ENCODE results near the gene ARL5A. TPM values are rescaled to one million over a fixed set of nuclear protein-coding genes. Genes with fewer than 3 reads are reported as not detected.
A peak's percentile ranks its signal among the peaks of the same experiment; 100 is the strongest.
"Not testable (repeated sequence)": the region's sequence is repeated elsewhere in the genome, so short reads cannot be mapped to it uniquely, and the experiment has no call there.

The ARL5A gene, protein sequence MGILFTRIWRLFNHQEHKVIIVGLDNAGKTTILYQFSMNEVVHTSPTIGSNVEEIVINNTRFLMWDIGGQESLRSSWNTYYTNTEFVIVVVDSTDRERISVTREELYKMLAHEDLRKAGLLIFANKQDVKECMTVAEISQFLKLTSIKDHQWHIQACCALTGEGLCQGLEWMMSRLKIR
- 10 to 100 TPM; 44.2 to 63.5 (median 55.0) TPM for total RNA-seq

DNA sequence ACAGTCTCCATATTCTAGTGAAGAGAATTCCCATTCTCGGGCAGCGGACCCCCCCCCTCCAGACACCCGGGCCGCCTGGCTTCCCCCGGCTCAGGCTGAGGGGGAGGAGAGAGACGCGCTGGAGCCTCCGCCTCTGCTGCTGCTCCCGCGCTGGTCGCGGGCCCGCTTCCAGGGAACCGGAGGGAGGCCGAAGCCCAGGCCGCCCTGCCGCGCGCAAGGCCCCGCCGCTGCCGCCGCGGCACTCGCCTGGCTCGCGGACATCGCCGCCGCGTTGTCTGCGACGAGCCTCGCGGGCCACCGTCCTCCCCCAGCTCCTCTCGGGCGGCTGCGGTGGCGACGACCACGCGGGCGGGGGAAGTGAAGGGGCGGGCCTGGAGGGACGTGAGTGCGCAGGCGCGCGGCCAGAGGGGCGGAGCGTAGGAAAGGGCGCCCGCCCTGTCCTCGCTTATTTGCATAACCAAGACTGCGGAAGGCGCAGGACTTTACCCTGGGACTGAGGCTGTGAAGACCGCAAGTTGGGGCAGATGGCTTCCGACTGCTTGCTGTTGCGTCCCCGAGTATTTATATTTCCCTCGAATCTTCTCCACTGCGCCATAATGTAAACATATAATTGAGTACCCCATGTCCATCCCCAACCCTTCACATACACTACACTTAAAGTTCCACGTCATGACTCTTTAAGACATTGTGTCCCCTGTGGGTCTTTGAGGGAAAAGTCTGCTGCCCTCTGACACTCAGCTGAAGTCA, at the start of gene ARL5A:
Gene ARL5A, minus strand, starts transcription at position 279 of the 747 bp plus-strand sequence. Its CDS starts 245 bp downstream, at position 34.
- peak; percentile 77 for DNase-seq (ENCODE audit: low spot score)
- ATAC-seq (ENCODE audit: low FRiP score) = peak; percentile 98
- TF ChIP-seq, protein P1, sequence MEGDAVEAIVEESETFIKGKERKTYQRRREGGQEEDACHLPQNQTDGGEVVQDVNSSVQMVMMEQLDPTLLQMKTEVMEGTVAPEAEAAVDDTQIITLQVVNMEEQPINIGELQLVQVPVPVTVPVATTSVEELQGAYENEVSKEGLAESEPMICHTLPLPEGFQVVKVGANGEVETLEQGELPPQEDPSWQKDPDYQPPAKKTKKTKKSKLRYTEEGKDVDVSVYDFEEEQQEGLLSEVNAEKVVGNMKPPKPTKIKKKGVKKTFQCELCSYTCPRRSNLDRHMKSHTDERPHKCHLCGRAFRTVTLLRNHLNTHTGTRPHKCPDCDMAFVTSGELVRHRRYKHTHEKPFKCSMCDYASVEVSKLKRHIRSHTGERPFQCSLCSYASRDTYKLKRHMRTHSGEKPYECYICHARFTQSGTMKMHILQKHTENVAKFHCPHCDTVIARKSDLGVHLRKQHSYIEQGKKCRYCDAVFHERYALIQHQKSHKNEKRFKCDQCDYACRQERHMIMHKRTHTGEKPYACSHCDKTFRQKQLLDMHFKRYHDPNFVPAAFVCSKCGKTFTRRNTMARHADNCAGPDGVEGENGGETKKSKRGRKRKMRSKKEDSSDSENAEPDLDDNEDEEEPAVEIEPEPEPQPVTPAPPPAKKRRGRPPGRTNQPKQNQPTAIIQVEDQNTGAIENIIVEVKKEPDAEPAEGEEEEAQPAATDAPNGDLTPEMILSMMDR (IDR thresholded peaks at IDR 0.05) = no peak

- ATAC-seq (ENCODE audit: low FRiP score); DNase-seq (ENCODE audit: low spot score): not testable (repeated sequence)
These were observed 47.4 kb upstream of the ARL5A start for GRCh38 chr2:151875631-151876030.

DNA sequence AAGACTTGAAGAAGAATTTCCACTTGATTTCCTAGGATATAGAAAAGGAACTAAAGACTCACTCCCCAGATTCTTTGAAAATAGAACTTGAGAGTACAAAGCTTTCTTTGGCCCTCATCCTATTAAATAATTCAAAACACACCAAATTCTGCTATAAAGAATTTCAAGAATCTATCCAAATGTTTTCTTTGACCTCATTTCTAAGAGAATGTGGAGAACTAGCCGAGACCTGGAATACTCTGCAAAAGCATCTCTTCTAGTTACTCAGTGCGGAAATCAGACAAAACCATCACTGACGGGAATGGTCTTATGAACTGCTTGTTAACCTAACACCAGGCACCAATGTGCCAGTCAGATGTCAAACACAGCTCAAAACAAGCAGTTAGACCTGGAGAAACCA, 44.2 kb upstream of the ARL5A start:
- TF ChIP-seq, protein P1 (IDR thresholded peaks at IDR 0.05) = no peak
- ATAC-seq (ENCODE audit: low FRiP score) = no peak
- no peak for DNase-seq (ENCODE audit: low spot score)

- ATAC-seq (ENCODE audit: low FRiP score) (no peak), DNase-seq (ENCODE audit: low spot score) (no peak)
- TF ChIP-seq, protein P1 (IDR thresholded peaks at IDR 0.05) = no peak
These were observed 41.1 kb upstream of the ARL5A start for GRCh38 chr2:151869291-151869690.

DNA sequence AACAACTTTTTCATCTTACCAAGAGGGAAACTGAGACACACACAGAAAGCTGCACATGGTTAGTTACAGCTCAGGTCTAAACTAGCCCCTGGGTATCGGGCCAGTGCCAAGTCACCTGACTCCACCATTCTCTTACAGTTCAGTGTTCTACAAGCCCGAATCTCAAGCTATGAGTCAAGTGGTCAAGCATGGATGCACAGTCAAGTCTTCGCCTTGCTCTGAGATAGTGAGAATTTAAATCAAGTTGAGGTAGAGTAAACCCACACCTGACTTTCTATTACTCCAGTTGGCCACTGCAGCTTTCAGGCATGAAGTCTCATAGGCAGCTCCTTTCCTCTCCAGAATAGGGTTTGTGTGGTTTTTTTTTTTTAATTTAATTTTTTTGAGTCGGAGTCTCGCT, 34.5 kb upstream of the ARL5A start:
- DNase-seq (ENCODE audit: low spot score) (no peak), ATAC-seq (ENCODE audit: low FRiP score) (no peak)
- TF ChIP-seq, protein P1 (IDR thresholded peaks at IDR 0.05) = no peak

GRCh38 chr2:151861174-151861573, 33.0 kb upstream of the ARL5A start:
- no peak for DNase-seq (ENCODE audit: low spot score)
- TF ChIP-seq, protein P1 (IDR thresholded peaks at IDR 0.05) = no peak
- ATAC-seq (ENCODE audit: low FRiP score) = no peak

GRCh38 chr2:151860613-151861146, 32.5 kb upstream of the ARL5A start:
- TF ChIP-seq, protein P1 (IDR thresholded peaks at IDR 0.05) = no peak
- no peak for DNase-seq (ENCODE audit: low spot score)
- no peak for ATAC-seq (ENCODE audit: low FRiP score)
